Kidney epithelial cell (primary cell): Measurements from ENCODE around the gene CFAP58. TPM values are rescaled to one million over a fixed set of nuclear protein-coding genes. Genes with fewer than 3 reads are reported as not detected.
A peak's percentile ranks its signal among the peaks of the same experiment; 100 is the strongest.

Experiments
- DNase-seq: peaks from one replicate; pipeline ENCODE4 v3.0.0-alpha.2; 2010; ENCODE audit warnings: low read depth
- H3K27me3 ChIP-seq: 2 replicates; pipeline ENCODE4 v1.6.0; 2011; ENCODE audit warnings: low read length; ENCODE audit not compliant: control insufficient read depth, insufficient read depth
- H3K36me3 ChIP-seq: 2 replicates; pipeline ENCODE4 v1.5.1; 2011; ENCODE audit warnings: low read length; ENCODE audit not compliant: control insufficient read depth, insufficient read depth
- H3K4me3 ChIP-seq: 2 replicates; pipeline ENCODE4 v1.5.1; 2011; ENCODE audit warnings: low read depth, mild to moderate bottlenecking, control low read depth, low read length
- total RNA-seq: library from RNA; depleted of rRNA; stranded (reverse); fragments of >200 nt; gene quantifications from 2 replicates; pipeline ENCODE4 v1.2.3, GENCODE V29; 2015
- TF ChIP-seq, protein P1 (sequence below): IDR thresholded peaks from 2 replicates; pipeline ENCODE4 v1.5.1; 2011; ENCODE audit warnings: mild to moderate bottlenecking, moderate library complexity, low read length, control low read depth, inconsistent platforms; ENCODE audit not compliant: insufficient read depth, poor library complexity, severe bottlenecking

The CFAP58 gene
- total RNA-seq, 1 donor from 2014 or later: 0.75 TPM

DNA sequence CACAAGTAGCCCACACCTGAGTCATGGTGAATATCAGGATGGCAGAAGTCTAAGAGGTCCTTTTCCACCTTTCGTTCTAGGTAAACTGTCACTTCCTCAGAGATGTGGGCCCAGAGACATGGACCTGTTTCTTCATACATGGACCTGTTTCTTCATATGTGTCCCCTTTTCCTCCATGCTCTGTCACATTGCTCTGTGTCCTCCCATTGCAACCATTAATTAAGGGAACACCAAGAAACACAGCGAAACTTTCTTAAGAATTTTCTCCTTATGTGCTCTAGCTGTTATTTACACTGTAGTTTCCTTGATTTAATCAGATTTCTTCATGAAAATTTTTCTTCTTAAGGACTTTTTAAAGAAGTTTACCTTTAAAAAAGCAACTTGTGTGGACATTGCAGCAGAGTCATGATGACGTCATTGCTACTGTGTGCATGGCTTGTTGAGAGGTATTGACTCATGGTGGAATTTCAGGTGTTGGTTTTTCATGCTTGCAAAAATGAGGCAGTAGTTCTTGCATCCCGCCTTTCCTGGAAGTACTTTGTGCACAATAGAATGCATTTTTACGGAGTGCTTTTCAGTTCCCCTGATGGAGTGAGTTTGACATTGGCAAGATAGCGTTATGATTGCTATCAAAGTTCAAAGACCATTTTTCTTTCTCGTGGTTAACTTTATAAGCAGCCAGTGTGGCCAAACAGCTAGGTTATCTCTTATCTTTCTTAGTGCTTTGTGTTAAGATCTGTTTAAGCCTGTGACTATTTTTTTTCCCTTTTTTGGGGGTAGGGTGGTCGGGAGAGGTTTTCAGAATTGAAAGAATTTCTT, 37.7 kb downstream of the CFAP58 start:
- Histone ChIP-seq H3K4me3 (no peak overlapping the region), H3K36me3 (no peaks in the 10 kb centered on the region), H3K27me3 (no peaks in the 10 kb centered on the region)
- TF ChIP-seq, protein P1, sequence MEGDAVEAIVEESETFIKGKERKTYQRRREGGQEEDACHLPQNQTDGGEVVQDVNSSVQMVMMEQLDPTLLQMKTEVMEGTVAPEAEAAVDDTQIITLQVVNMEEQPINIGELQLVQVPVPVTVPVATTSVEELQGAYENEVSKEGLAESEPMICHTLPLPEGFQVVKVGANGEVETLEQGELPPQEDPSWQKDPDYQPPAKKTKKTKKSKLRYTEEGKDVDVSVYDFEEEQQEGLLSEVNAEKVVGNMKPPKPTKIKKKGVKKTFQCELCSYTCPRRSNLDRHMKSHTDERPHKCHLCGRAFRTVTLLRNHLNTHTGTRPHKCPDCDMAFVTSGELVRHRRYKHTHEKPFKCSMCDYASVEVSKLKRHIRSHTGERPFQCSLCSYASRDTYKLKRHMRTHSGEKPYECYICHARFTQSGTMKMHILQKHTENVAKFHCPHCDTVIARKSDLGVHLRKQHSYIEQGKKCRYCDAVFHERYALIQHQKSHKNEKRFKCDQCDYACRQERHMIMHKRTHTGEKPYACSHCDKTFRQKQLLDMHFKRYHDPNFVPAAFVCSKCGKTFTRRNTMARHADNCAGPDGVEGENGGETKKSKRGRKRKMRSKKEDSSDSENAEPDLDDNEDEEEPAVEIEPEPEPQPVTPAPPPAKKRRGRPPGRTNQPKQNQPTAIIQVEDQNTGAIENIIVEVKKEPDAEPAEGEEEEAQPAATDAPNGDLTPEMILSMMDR: no peak
- DNase-seq: peak; percentile 58

DNA sequence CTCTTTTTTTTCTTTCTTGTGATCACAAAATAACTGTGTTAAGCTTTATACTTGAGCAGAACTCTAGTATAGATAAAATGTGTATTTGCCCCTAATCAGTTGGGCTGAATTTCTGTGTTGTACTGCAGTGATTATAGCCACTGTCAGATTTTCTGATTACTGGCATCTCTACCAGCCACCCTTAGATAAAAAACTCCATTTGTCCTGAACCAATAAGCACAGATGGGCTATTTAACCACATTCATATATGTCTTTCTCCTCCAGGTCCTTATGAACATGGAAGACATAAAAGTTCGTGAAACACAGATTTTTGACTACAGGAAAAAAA, 38.3 kb downstream of the CFAP58 start:
- no peak overlapping the region for H3K4me3 ChIP-seq
- TF ChIP-seq, protein P1: no peak
- no peaks in the 10 kb centered on the region for H3K36me3 ChIP-seq
- no peak for DNase-seq
- no peaks in the 10 kb centered on the region for H3K27me3 ChIP-seq

DNA sequence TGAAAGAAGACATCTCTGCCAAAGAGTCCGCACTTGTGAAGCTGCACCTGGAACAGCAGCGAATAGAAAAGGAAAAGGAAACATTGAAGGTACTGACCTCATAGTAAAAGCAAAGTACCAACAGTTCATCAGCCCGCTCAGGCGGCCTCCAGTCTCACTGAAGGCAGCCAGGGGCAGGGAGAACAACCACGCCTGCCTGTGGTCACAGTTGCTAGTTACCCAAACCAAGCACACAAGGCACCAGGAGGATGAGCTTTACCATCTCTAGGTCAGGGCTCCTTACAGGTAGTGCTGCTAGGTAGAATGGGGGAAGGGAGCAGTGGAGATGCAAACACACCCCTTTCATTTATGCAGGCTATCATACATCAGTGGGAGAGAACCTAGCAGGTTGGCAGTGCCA, 39.8 kb downstream of the CFAP58 start:
- no peak overlapping the region for H3K4me3 ChIP-seq
- no peak for DNase-seq
- TF ChIP-seq, protein P1: no peak
- H3K27me3 ChIP-seq: no peaks in the 10 kb centered on the region
- H3K36me3 ChIP-seq: no peaks in the 10 kb centered on the region

DNA sequence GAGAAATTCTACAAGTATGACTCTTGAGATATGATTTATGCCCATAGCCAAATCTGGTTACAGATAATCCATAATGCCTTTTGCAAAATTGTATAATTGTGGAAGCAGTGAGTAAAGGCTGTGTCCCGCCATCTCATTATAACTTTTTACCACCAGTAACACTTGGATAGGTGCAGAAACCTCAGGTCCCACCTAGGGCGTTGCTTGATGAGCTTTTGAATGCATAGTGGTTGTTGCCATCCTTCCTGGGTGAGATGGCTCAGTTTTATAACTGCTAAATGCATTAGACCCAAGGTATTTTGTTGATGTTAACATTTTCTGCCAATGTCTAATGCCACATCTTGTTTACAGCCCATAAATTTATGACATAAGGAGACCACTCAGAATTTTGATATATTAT, 42.9 kb downstream of the CFAP58 start:
- H3K4me3 ChIP-seq: no peak overlapping the region
- TF ChIP-seq, protein P1: no peak
- DNase-seq: no peak
- no peaks in the 10 kb centered on the region for H3K27me3 ChIP-seq
- H3K36me3 ChIP-seq: no peaks in the 10 kb centered on the region

DNA sequence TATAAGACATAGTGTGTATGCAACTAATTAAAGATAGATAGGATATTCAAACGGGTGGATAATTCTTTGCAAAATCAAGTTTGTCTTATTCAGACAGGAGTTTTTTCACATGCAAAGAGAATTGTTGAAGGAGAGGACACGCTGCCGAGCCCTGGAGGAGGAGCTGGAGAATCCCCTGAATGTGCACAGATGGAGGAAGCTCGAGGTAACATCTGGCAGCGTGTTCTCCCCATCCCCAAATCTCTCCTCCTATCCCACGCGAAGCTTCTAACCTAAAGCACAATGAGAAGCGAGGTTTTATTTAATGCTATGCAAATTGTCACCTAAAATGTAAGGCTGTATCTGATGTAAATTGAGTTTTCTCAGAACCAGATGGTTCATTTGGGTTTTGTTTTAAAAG, 50.0 kb downstream of the CFAP58 start:
- DNase-seq: no peak
- no peaks in the 10 kb centered on the region for H3K27me3 ChIP-seq
- TF ChIP-seq, protein P1: no peak
- H3K36me3 ChIP-seq: no peaks in the 10 kb centered on the region
- H3K4me3 ChIP-seq: no peak overlapping the region
